Ecto neural progenitor cell (in vitro differentiated cells): ENCODE data around the gene CCDC116.
"Not testable (repeated sequence)": the region's sequence is repeated elsewhere in the genome, so short reads cannot be mapped to it uniquely, and the experiment has no call there.

ENCODE experiments used
- DNase-seq: peaks from one replicate; pipeline ENCODE4 v3.0.0-alpha.2; 2018; ENCODE audit warnings: low spot score

The CCDC116 gene, protein sequence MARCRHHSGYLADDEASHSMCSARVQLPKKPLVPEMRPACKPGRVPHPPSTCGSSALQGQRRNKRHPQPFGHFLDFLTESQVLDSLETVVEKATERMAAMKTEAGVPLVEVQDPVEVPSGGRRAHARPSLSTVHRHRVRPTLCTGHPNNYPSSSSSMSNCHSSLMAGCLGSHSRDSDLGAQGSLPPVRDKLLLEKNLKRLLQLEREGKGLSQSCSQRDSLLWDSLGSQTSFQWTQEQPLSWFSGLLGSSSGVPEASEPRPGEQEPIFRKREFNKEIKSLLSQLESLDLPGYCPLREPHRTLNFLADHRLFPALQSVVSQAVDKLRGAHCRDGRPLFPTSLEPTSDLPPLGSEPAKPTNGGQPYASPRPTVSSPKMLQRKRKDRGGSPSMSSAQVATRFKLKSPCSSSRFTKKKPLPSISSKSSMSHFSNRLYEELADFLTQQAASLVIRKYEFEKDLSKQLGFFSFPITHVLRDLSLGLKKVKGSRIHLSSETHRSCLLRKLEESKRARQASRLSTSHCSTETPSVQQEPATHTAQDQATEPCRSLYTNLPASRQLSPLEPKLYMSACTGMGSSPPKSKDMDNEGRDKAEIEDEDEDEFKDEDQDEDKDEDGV

DNA sequence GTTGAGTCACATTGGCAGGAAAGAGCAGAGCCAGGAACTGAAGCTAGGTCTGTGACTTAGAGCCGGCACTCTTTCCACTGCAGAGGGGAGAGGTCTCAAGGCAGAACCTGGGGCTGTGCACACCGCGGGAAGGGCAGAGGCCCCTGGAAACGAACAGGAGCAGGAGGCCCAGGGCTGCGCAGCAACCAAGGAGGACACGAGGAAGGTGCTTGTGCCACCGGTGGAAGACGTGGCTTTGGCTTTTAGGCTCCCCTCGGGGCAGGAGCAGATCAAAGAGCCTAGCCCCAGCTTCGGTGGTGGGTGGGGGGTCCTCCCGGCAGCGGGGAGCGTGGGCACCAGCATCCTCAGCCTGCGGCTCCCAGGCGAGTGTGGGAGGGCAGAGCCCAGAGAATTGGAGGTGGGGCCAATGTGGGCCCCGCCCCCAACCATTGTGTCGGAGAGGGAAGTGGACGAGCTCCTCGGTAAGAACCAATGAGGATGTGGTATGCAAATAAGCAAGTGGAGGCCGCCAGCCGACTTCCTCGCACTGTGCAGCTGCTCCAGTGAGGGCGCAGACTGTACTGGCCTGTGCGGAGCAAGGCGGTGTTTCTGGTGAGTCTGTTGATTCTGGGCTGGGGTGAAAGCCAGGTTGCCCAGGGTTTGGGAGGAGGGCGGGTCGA lies at the start of gene CCDC116:
CCDC116 (plus strand) TSS at position 524 of the 659 bp plus-strand sequence. CDS start 422 bp downstream, outside the sequence.
- DNase-seq, result no peak

DNA sequence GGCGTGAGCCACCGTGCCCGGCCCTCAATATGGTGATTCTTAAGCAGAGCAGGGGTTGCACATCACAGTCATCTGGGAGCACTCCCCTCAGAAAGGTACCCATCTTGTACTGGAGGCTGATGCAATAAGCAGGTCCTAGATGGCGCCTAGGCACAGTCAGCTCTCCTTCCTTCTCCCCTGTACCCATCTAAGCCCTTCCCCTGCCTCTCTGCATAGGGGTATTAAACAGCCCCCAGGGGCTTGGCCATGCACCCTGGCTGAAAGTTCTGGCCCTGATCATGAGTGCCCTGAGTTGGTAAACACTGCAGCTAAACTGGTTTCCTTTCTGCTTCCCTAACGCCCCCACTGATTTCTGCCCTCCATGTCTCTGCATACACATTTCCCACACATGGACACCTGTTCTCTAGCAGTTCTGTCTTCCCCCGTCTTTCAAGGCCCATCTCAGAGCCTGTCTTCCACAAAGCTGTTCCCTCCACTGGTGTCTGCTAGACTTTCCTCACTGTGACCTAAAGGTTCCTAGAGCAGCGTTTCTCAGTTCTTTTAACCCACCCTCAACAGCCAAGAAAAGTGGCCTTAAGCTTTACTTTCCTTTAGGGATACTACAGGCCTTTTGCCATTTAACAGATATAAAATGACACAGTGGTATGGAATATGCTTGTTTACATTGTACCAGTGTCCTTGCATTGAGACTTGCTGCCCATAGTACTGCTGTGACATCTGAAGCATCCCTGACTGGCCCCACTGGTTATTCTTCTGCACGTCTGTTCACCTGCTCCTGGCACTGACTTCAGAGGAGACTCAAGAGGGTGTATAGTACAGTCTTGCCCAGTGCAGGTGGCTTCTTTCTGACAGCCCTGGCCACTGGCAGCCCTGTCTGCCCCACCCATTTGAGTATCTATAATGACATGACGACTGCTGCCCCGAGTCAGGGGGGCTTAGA lies 49.5 kb upstream of the CCDC116 start:
- peak; percentile 30 for DNase-seq

DNA sequence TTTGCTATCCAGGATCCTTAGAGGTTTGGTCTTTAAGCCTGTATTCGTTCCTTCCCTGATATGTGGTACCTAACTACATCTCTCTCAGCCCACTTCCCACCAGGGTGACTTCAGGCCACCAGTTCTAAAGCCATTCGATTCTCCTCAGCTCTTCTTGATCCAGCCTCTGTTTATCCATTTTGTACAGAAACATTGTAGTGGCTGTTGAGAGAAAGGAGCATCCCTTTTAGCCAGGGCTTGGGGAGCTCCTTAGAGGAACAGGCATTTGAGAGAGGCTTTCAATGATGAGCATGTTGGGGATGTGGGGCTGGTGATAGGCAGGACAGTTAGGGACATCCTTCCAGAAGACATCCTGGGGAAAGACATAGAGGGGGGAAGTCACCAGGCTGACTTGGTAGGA lies 47.2 kb upstream of the CCDC116 start:
- DNase-seq, result no peak

DNA sequence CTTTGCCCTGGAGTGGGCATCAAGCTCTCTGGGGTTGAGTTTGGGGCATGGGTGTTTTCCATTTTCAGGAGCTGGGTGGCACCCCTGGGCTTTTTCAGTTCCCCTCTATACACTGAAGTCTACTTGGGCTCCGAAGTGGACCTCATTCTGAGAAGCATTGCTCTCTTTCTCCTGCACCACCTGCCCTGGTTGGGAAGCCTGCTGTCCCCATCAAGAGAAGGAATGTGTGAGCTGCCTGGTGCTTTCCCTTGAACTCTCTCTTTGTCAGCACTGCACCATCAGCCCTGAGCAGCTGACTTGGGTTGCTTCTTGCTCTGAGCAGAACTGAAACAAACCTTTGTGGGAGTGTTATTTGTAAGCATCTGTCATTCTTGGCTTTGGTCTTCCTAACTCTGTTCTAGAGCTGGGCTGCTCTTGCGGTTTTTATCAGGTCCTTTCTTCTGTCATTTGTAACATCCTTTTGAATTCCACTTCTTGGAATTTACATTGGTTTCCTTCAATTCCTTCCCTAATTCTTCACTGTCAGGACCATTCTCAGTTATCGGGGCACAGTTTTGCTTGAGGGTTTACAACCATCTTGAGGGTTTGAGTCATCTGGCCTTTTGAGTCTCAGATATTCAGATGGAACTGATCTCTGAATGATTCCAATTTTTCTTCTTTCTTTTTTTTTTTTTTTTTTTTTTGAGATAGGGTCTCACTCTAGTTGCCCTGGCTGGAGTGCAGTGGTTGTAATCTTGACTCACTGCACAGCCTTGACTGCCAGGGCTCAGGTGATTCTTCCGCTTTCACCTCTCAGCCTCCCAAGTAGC lies 44.6 kb upstream of the CCDC116 start:
- no peak for DNase-seq

DNA sequence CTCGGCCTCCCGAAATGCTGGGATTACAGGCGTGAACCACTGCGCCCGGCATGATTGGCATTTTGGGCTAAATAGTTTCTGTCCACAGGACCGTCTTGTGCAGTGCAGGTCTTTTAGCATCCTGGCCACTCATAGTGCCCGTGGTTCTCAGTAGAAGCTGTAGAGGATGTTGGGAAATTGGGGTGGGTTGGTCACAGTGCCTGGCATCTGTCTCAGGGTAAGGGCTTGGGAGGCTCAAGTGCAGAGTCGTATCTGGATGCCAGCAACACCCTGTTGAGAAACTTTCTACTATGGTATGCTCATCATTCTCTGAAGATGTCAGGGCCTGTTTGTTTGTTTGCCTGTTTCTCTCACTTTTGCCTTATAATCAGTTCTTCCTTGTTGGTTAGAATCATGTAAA lies 43.2 kb upstream of the CCDC116 start:
- DNase-seq, result no peak

DNA sequence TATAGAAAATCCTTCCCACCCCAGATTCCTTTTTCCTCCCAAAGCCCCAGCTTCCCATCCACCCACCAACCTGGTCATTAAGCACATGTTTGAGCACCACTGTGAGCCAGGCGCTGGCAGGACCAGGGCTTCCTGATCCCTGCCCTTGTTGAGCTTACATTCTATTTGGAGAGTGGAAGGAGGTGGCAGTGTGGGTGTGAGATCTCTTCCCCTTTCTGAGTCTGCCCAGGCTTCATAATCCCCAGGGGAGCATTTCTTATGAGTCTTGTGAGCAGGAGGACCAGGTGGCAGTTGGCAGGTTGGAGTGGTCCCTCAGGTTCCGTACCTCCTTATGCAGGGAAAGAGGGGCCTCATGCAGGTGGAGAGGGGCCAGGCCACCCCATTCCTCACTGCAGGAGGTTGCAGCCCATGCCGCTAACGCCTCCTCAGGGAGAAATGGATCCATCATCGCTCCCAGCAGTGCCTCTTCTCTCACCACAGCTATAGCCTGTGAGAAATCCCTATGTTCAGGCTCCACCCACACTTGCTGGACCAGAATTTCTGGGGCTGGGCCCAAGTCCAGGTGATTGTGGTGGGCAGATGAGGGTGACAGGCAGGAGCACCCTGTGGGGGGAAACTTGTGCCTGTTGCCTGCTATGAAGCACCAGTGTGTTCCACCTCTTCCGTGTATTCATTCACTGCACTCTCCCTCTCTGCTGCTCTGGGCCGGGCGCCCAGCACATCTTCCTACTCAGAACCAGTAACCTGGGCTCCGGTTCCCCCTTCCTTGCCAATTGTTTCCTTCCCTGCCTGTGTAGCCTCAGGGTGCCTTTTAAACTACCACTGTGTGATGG lies 41.5 kb upstream of the CCDC116 start:
- no peak for DNase-seq

DNA sequence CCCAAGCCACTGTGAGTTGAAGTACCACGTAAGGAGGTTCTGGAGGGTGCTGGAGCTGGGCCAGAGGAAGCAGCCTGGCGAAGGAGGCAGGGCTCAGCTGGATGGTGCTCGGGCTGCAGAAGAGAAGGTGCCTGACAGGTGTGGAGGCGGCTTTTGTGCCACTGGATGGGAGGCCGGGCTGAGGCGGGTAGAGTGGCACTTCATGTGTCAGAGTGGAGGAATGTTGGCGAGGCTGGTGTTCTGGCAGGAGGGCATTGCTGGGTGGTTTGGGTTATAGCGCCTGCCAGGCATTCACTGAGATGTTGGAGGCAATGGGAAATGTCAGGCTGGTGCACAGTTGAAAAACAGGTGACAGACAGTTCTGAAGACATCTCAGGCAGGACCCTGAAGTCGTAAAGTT lies 40.9 kb upstream of the CCDC116 start:
- no peak for DNase-seq

DNA sequence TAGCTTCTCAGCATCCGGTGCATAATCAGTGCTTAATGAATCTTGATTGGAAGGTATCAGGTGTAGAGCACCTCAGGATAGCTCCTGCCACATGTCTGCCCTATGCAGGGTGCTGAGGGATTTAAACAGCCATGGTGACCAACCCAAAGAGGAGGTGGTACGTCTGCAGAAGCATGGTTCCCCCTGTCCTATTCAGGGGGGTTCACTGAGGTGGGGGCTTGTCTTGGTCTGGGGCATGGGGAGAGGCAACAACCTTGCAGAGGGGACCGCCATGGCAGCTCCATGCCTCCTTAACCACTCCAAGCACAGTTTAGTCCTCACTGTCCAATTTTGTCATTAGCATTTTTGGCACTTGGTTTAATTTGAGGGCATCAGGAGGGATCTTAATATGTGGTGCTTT lies 40.1 kb upstream of the CCDC116 start:
- no peak for DNase-seq

DNA sequence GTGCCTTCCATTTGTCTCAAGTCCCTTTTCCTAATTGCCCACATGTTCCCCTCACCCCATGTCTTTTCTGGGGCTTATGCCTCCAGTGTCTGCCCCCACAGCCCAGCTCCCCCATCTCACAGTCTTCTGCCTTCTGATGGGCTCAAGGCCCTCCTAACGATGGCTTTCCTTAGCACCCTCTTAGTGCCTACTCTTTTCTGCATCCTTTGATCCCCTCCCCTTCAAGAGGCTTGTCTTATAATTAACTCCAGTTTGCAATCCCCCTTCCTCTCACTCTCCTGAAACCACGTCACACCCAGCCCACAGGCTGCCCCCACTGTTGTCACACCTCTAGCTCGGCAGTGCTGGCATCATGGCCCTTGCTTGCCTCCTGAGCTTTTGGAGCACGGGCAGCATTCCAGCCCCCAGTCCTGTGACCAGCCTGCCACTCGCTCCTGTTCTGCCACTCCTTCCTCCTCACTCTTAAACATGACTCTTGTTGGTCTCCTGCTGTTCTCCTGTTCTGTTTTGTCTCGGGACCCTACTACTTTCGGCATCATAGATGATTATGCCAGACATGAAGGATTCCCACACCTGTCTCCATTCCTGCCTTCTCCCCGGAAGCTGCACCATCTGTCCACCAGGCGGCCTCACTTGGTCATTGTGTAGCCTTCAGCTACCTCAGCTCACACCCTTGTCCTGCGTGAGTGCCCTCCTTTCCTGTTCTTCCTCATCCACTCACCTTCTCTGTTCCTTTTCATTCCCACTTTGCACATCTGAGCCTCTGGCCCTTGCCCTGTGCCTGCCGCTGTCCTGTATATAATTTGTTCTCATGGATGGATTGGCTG lies 38.9 kb upstream of the CCDC116 start:
- peak; percentile 56 for DNase-seq

DNA sequence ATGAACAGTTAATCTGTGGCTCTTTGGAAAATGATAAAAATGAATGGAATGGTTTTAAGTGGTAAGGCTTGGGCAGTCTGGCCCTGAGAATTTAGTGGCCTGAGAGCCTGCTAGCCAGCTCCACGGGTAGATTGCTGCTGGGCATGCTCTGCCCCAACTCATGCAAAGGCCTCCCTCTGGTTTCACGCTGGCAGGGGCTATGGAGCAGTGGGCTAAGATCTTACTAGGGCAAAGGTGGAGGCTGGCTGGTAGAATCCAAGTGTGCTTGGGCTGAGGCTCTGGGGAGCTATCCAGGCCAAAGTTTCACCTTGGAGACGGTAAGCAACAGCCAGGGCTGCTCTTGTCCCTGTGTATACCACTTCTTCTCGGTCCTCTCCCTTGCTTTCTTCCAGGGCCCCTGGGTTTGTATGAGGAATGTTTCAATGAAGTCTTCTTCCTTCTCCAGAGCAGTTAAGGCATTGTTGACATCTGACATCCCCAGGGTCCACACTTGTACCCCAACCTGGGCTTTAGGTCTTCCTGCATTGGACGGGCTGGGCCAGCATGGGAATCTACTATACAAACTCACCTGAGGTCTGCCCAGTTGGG lies 37.6 kb upstream of the CCDC116 start:
- no peak for DNase-seq

DNA sequence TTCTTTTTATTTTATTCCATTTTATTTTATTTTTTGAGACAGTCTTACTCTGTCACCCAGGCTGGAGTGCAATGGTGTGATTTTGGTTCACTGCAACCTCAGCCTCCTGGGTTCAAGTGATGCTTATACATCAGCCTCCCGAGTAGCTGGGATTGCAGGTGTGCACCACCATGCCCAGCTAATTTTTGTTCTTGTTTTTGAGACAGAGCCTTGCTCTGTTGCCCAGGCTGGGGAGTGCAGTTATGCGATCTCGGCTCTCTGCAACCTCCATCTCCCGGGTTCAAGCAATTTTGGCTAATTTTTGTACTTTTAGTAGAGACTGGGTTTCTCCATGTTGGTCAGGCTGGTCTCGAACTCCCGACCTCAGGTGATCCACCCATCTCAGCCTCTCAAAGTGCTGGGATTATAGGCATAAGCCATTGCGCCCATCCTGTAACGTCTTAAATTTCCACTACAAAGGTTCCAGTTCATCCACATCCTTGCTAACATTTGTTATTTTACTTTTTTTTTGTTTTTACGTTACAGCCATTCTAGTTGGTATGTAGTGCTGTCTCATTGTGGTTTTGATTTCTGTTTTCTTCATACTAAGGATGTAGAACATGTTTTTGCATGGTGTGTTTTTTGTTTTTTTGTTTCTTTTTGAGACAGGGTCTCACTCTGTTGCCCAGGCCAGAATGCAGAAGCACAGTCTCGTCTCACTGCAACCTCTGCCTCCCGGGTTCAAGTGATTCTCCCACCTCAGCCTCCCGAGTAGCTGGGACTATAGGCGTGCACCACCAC lies 36.0 kb upstream of the CCDC116 start:
- DNase-seq, result not testable (repeated sequence)

DNA sequence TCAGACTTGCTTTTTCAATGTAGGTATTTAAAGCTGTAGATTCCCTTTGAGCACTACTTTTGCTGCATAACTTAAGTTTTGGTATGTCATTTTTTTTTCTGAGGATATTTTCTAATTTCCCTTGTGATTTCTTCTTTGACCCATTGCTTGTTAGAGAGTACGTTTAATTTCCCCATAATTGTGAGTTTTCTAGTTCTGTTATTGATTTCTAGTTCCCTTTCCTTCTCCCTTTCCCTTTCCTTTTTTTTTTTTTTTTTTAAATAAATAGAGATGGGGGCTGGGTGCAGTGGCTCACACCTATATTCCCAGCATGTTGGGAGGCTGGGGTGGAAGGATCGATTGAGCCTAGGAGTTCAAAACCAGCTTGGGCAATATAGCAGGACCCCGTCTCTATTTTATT lies 34.3 kb upstream of the CCDC116 start:
- no peak for DNase-seq

DNA sequence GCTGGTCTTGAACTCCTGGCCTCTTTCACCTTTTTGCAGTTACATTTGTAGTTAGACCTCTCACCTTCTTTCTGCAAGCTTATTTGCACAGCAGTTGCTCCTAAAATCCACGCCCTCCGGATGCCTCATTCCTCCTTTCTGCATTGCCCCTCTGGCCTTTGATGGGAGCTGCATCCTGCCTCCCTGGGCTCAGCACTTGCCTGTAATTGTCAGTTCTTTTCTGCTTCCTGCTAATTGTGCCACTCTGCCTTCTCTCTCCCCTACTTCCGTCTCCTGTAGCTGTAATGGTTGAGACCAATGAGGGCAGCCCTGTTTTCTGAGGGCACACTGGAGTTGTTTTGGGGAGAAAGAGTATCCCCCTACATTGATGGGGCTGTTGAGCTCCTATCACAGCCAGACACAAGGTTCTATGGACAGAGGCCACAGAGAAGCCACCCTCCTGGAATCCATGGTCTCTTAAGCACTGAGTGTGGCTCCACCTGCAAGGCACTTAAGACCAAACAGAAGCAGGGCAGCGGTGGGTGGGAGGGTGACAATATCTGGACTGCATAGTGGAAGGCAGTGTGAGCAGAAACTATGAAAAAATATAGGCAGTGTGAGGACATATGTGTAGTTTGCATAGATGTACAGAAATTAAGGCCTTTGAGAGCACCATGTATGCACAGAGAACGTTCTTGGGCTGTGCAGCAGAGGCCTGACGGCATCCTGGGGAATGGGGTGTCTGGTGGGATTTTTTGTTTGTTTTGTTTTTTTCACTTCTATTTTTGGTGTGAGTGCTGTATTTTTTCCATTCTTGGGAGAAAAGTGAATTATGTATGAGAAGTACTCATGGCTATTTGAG lies 33.3 kb upstream of the CCDC116 start:
- DNase-seq, result no peak

DNA sequence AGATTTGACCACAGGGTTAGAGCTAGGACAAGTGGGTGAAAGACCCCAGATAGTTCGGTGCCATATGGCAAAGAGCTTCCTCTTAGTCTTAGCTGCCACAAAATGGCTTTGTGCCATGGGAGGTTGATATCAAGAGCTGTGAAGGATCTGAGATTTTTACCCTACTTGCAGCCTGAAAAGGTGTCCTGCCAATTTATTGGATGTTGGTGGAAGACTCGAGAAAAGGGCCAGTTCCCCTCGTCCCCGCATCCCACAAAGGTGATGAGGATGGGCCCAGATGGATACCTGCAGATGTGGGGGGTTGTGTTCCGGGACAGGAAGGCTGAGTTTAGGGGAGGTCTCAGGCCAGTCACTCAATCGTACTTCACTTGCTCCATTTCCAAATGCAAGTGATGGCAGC lies 30.0 kb upstream of the CCDC116 start:
- no peak for DNase-seq

DNA sequence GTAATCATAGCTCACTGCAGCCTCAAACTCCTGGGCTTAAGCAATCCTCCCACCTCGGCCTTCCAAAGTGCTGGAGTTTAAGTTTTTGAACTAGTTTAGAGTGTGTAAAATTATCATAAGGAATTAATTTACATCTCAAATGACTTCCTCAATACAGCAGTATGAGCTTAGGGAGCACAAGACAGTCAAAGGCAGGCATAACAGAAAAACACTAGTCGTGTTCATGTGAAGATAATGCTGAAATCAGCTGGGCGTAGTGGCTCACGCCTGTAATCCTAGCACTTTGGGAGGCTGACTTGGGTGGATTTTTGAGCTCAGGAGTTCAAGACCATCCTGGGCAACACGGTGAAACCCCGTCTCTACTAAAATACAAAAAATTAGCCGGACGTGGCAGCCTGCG lies 28.6 kb upstream of the CCDC116 start:
- DNase-seq, result no peak

DNA sequence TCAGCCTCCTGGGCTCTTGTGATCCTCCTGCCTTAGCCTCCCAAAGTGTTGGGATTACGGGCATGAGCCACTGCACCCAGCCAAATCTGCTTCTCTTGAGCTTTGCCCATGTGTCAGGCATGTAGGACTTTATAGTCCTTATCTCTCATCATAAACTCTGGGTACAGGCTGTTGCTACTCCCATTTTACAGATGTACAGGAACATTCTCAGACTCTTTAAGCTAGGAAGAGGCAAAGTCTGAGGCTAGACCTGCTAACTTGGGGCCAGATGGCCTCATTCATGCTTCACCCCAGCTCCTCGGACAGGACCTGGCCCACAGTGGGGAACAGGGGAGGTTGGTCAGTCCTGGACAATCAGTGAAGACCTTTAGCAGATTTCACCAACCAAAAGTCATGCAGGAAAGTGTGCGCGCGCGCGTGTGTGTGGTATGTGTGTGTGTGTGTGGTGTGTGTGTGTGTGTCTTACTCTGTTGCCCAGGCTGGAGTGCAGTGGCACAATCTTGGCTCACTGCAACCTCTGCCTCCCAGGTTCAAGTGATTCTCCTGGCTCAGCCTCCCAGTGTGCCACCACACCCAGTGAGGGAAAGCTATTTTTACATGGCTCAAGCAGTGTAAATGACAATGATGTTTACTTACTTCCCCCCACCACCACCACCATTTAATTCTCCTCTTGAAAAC lies 26.5 kb upstream of the CCDC116 start:
- no peak for DNase-seq

DNA sequence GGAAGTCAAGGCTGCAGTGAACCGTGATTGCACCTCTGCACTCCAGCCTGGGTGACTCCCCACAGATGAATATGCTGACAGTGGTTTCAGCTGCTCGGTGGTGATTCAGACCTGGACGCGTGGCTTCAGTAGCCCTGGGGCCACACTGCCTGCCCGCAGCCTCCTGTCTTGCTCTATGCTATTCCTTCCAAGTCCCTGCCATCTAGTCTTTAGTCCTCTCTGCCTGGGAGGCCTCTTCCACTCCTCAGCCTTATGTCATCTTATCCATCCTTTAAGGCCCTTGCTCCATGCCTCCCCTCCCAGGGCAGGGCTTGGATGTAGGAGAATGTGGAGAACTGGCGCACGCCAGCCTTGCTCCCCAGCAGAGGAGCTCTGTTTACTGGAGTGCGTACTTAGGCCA lies 25.8 kb upstream of the CCDC116 start:
- DNase-seq, result no peak
